Transverse colon (tissue), 4 donors: ENCODE data around the gene CPS1. TPM values are rescaled to one million over a fixed set of nuclear protein-coding genes. Genes with fewer than 3 reads are reported as not detected.

Source experiments
- DNase-seq: peaks from one replicate; pipeline ENCODE4 v3.0.0-alpha.2; 2019
- H3K27ac ChIP-seq, 4 donors: fragments of 200-600 bp; sonication (generic); 2 replicates each; pipeline ENCODE4 v1.5.1; 2016 to 2018; ENCODE audit warnings: inconsistent platforms in 4 of 4
- H3K27me3 ChIP-seq: fragments of 200-600 bp; sonication (generic); 2 replicates; pipeline ENCODE4 v1.5.1; 2017; ENCODE audit warnings: inconsistent platforms
- H3K36me3 ChIP-seq, 4 donors: fragments of 200-600 bp; sonication (generic); 2 replicates each; pipeline ENCODE4 v1.5.1; 2017 to 2019; ENCODE audit warnings: inconsistent platforms in 4 of 4
- H3K4me1 ChIP-seq, 4 donors: fragments of 200-600 bp; sonication (generic); 2 replicates each; pipeline ENCODE4 v1.5.1; 2017 to 2020; ENCODE audit warnings: inconsistent platforms in 4 of 4
- H3K4me3 ChIP-seq, 4 donors: fragments of 200-600 bp; sonication (generic); 1 replicate in 1 of 4; 2 replicates in 3 of 4; pipeline versions ENCODE4 v1.5.1 to v1.6.1; 2017 to 2019; ENCODE audit warnings: inconsistent platforms in 4 of 4
- H3K9me3 ChIP-seq, 2 donors: fragments of 200-600 bp; sonication (generic); 2 replicates each; pipeline ENCODE4 v1.5.1; 2017 to 2019; ENCODE audit warnings: inconsistent platforms in 2 of 2
- EP300 ChIP-seq: sonication (generic); formaldehyde crosslinking; IDR thresholded peaks from one replicate; pipeline ENCODE4 v1.6.1; 2017; ENCODE audit warnings: antibody characterized with exemption, low read depth
- POLR2A ChIP-seq: fragments of 450-650 bp; IDR thresholded peaks from one replicate; pipeline ENCODE4 v1.6.1; 2016; ENCODE audit warnings: antibody characterized with exemption, mild to moderate bottlenecking, moderate library complexity
- POLR2AphosphoS5 ChIP-seq, 3 donors: sonication (generic); formaldehyde crosslinking; IDR thresholded peaks; one replicate each; pipeline ENCODE4 v1.6.1; 2016; ENCODE audit warnings: antibody characterized with exemption in 3 of 3
- WGBS, 2 donors: methylation state at CpG; one replicate each; pipeline ENCODE4 v1.1.5; 2018; ENCODE audit warnings: low coverage in 1 of 2; 5-methylcytosine and 5-hydroxymethylcytosine counted together
- in situ Hi-C, 4 donors: fragments of 200-750 bp; cut with MboI; loops; one replicate each; pipeline versions ENCODE4 v1.15.0 to v1.15.1; 2017; ENCODE audit warnings: low sequenced_read_pairs in 3 of 4, low pct_ligation_motif_present in 1 of 4, low pct_unique_long_range_greater_than_20kb in 1 of 4
- intact Hi-C: fragments of 100-400 bp; cut with DNase I; formaldehyde crosslinking; loops from one replicate; pipeline ENCODE4 v1.15.1; 2023; ENCODE audit warnings: low total_unique reads
- total RNA-seq, 4 donors: library from RNA; depleted of rRNA; stranded (reverse); fragments of >200 nt; gene quantifications; one replicate each; pipeline ENCODE4 v1.1.0, GENCODE V29; 2016
- TF ChIP-seq, protein P1 (sequence below), 5 experiments: fragments of 200-600 bp in 3 of 5; fragments of 450-650 bp in 2 of 5; sonication (generic) in 3 of 5; IDR thresholded peaks; 1 replicate in 2 of 5; 2 replicates in 3 of 5; pipeline ENCODE4 v1.5.1; 2016 to 2017; ENCODE audit warnings: antibody characterized with exemption in 5 of 5, inconsistent platforms in 3 of 5, mild to moderate bottlenecking in 2 of 5, moderate library complexity in 1 of 5

CPS1 gene
- total RNA-seq: under 1 TPM in 2 of 4 donors, not detected in 2; 0.32 to 0.68 TPM

GRCh38 chr2:210556329-210556980 is at the start of gene CPS1:
TSS of gene CPS1 (plus strand) at chr2:210556599. CDS start at chr2:210556734, 135 bp downstream.
- H3K36me3 ChIP-seq: no peaks in the 10 kb centered on the region
- no peak within 1 kb of the TSS for H3K4me3 ChIP-seq
- WGBS, 2 donors: 71 to 78% methylated on average over 2 of the region's 2 CpGs
- H3K27ac ChIP-seq: no peak within 1 kb of the TSS
- no peaks in the 10 kb centered on the region for H3K4me1 ChIP-seq
- no peaks in the 10 kb centered on the region for H3K9me3 ChIP-seq
- no peaks in the 10 kb centered on the region for H3K27me3 ChIP-seq
- no peak for TF ChIP-seq POLR2AphosphoS5 (IDR thresholded peaks at IDR 0.05)
- TF ChIP-seq, protein P1, sequence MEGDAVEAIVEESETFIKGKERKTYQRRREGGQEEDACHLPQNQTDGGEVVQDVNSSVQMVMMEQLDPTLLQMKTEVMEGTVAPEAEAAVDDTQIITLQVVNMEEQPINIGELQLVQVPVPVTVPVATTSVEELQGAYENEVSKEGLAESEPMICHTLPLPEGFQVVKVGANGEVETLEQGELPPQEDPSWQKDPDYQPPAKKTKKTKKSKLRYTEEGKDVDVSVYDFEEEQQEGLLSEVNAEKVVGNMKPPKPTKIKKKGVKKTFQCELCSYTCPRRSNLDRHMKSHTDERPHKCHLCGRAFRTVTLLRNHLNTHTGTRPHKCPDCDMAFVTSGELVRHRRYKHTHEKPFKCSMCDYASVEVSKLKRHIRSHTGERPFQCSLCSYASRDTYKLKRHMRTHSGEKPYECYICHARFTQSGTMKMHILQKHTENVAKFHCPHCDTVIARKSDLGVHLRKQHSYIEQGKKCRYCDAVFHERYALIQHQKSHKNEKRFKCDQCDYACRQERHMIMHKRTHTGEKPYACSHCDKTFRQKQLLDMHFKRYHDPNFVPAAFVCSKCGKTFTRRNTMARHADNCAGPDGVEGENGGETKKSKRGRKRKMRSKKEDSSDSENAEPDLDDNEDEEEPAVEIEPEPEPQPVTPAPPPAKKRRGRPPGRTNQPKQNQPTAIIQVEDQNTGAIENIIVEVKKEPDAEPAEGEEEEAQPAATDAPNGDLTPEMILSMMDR (IDR thresholded peaks at IDR 0.05): no peak
- TF ChIP-seq POLR2A: no peak
- no peak for TF ChIP-seq EP300
- DNase-seq: no peak
- intact Hi-C loops: no loop called here
- in situ Hi-C loops: no loop called here

GRCh38 chr2:210515911-210516310 is 40.5 kb upstream of the CPS1 start:
- Histone ChIP-seq H3K4me3 (no peak overlapping the region), H3K27ac (no peak overlapping the region), H3K4me1 (no peaks in the 10 kb centered on the region), H3K27me3 (no peaks in the 10 kb centered on the region), H3K9me3 (no peaks in the 10 kb centered on the region), H3K36me3 (no peaks in the 10 kb centered on the region)
- 49 to 54% methylated on average over 2 of the region's 2 CpGs for WGBS, 2 donors
- in situ Hi-C loops (no loop called here), intact Hi-C loops (no loop called here)
- TF ChIP-seq EP300 (no peak), POLR2AphosphoS5 (IDR thresholded peaks at IDR 0.05) (no peak)
- no peak for DNase-seq

GRCh38 chr2:210517264-210517663 is 39.1 kb upstream of the CPS1 start:
- TF ChIP-seq, protein P1 (IDR thresholded peaks at IDR 0.05): no peak
- TF ChIP-seq EP300 (no peak), POLR2A (no peak), POLR2AphosphoS5 (IDR thresholded peaks at IDR 0.05) (no peak)
- H3K36me3 ChIP-seq: no peaks in the 10 kb centered on the region
- H3K27me3 ChIP-seq: no peaks in the 10 kb centered on the region
- no peak overlapping the region for H3K27ac ChIP-seq
- in situ Hi-C loops (no loop called here), intact Hi-C loops (no loop called here)
- H3K9me3 ChIP-seq: no peaks in the 10 kb centered on the region
- no peaks in the 10 kb centered on the region for H3K4me1 ChIP-seq
- 40 to 66% methylated on average over 4 of the region's 4 CpGs for WGBS, 2 donors
- DNase-seq: no peak
- no peak overlapping the region for H3K4me3 ChIP-seq

DNA sequence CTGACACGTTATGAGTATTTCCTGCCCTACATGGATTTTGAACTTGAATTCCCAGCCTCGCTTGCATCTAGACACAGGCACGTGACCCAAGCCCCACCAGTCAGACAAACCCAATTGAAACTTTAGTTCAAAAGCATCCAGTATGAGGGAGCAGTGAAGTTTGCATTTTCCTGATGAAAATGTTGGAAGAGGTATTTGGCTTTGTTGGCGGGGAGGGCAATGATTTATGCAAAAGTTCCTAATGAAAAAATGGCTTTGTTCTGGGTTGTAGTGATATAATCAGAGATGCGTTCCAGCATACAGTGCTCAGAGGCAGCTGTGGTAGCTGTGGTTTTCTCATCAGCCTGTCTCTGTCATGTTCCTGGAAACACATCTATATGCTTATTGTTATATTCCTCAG is 36.8 kb upstream of the CPS1 start:
- Histone ChIP-seq H3K4me3 (no peak overlapping the region), H3K27ac (no peak overlapping the region), H3K36me3 (no peaks in the 10 kb centered on the region), H3K4me1 (no peaks in the 10 kb centered on the region), H3K9me3 (no peaks in the 10 kb centered on the region), H3K27me3 (no peaks in the 10 kb centered on the region)
- no peak for TF ChIP-seq POLR2AphosphoS5 (IDR thresholded peaks at IDR 0.05)
- no peak for TF ChIP-seq EP300
- TF ChIP-seq POLR2A: no peak
- TF ChIP-seq, protein P1 (IDR thresholded peaks at IDR 0.05): no peak
- in situ Hi-C loops: no loop called here
- intact Hi-C loops: no loop called here
- no peak for DNase-seq
- WGBS, 2 donors: 66 to 82% methylated on average over 4 to 5 of the region's 5 CpGs

DNA sequence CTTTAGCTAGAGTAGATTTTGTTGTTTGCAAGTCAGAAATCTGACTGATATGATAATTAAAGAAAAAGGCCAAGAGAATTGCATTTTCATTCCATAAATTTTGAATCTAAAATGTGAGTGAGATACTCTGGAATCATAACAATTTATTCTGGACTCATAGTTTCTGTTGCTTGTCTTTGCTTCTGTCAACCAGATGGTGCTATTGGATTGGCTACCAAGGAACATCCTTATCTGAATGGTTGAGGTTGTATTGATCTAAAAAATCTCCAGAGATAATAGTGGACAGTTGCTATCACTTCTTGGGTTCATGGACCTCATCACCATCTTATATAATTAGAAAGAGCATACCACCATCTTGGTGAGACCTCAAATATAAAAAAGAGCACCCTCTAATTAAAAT is 34.0 kb upstream of the CPS1 start:
- in situ Hi-C loops (no loop called here), intact Hi-C loops (no loop called here)
- TF ChIP-seq, protein P1 (IDR thresholded peaks at IDR 0.05): no peak

More for the DNA sequence above, 34.0 kb upstream of the CPS1 start:
- no peak for DNase-seq
- Histone ChIP-seq H3K27ac (no peak overlapping the region), H3K4me3 (no peak overlapping the region), H3K36me3 (no peaks in the 10 kb centered on the region), H3K9me3 (no peaks in the 10 kb centered on the region), H3K27me3 (no peaks in the 10 kb centered on the region), H3K4me1 (no peaks in the 10 kb centered on the region)
